GM12878 (cell line): Measurements from ENCODE around the gene SNED1. TPM values are rescaled to one million over a fixed set of nuclear protein-coding genes. Genes with fewer than 3 reads are reported as not detected.
A peak's percentile ranks its signal among the peaks of the same experiment; 100 is the strongest.

Experiments used
- ATAC-seq: fragments of 200-7000 bp; cut with Tn5 transposase; 3 replicates; pipeline ENCODE4 v1.9.1; 2020; ENCODE audit warnings: mild to moderate bottlenecking, moderate library complexity
- BruUV-seq: library from RNA; stranded (reverse); fragments of 400-500 nt; replicated peaks from 2 replicates; lab custom pipeline; 2021; lab: Mats Ljungman, UMichigan
- CTCF ChIA-PET: fragments of 300-600 bp; sonication (Branson Sonifier 250); formaldehyde crosslinking; extraction: SDS; loops from one replicate; lab custom pipeline; 2021; ENCODE audit warnings: inconsistent platforms; lab: Yijun Ruan, JAX
- POLR2A ChIA-PET: fragments of 350-600 bp; formaldehyde crosslinking; extraction: SDS; loops from one replicate; lab custom pipeline; 2021; ENCODE audit warnings: inconsistent platforms; lab: Charles Lee
- RAD21 ChIA-PET: fragments of 300-600 bp; sonication (Branson Sonifier 250); formaldehyde crosslinking; loops from one replicate; lab custom pipeline; 2023; ENCODE audit warnings: antibody characterized with exemption; ENCODE audit not compliant: unreplicated experiment; lab: Charles Lee
- SMC1A ChIA-PET: fragments of 300-600 bp; sonication (Branson Sonifier 250); formaldehyde crosslinking; loops from one replicate; lab custom pipeline; 2023; ENCODE audit not compliant: unreplicated experiment, uncharacterized antibody; lab: Charles Lee
- DNase-seq: peaks from one replicate; pipeline ENCODE4 v3.0.0-alpha.2; 2011; ENCODE audit warnings: low read depth, low spot score
- FAIRE-seq: peaks from 3 replicates; lab custom pipeline; 2011; peaks lifted over from hg19 to GRCh38; lab: Jason Lieb, UNC
- H2AFZ ChIP-seq: 2 replicates; pipeline ENCODE4 v1.6.0; 2011; ENCODE audit warnings: low read depth, low read length, control low read depth; ENCODE audit not compliant: control insufficient read depth
- H3K27ac ChIP-seq: 2 replicates; pipeline ENCODE4 v1.5.1; 2011; ENCODE audit warnings: control low read depth; ENCODE audit not compliant: control insufficient read depth, insufficient read depth
- H3K27me3 ChIP-seq, 2 experiments: replicated peaks in 1 of 2; 2 replicates each; pipeline versions ENCODE4 v1.6.0 to v1.6.1; 2011; ENCODE audit warnings: low read length in 1 of 2; ENCODE audit not compliant: control insufficient read depth in 2 of 2, insufficient read depth in 2 of 2
- H3K36me3 ChIP-seq, 2 experiments: 2 replicates each; pipeline ENCODE4 v1.5.1; 2011; ENCODE audit warnings: low read length in 1 of 2; ENCODE audit not compliant: control insufficient read depth in 2 of 2, insufficient read depth in 2 of 2
- H3K4me1 ChIP-seq: 2 replicates; pipeline ENCODE4 v1.6.1; 2011; ENCODE audit warnings: mild to moderate bottlenecking, low read length, moderate library complexity, mixed read lengths; ENCODE audit not compliant: control insufficient read depth, insufficient read depth
- H3K4me2 ChIP-seq: 2 replicates; pipeline ENCODE4 v1.6.0; 2011; ENCODE audit warnings: control low read depth; ENCODE audit not compliant: control insufficient read depth, insufficient read depth
- H3K4me3 ChIP-seq: fragments of 200-600 bp; sonication (generic); 2 replicates; pipeline ENCODE4 v1.5.1; 2016
- H3K79me2 ChIP-seq: 2 replicates; pipeline ENCODE4 v1.6.0; 2011; ENCODE audit warnings: low read length; ENCODE audit not compliant: control insufficient read depth, insufficient read depth
- H3K9ac ChIP-seq: 2 replicates; pipeline ENCODE4 v1.8.0; 2011; ENCODE audit warnings: low read length, control low read depth, mixed read lengths; ENCODE audit not compliant: control insufficient read depth, insufficient read depth
- H3K9me3 ChIP-seq: replicated peaks from 3 replicates; pipeline ENCODE4 v1.5.1; 2011; ENCODE audit warnings: mild to moderate bottlenecking, low read length; ENCODE audit not compliant: control insufficient read depth, insufficient read depth
- H4K20me1 ChIP-seq: 2 replicates; pipeline ENCODE4 v1.6.0; 2011; ENCODE audit not compliant: control insufficient read depth, insufficient read depth
- GATAD2B ChIP-seq: fragments of 450-650 bp; conservative IDR thresholded peaks from 2 replicates; pipeline ENCODE4 v1.6.1; 2017; ENCODE audit warnings: low read depth, mild to moderate bottlenecking, moderate library complexity
- HCFC1 ChIP-seq: fragments of 150-350 bp; IDR thresholded peaks from 2 replicates; pipeline ENCODE4 v1.6.1; 2014; ENCODE audit warnings: low read length
- IKZF1 ChIP-seq: fragments of 450-650 bp; conservative IDR thresholded peaks from 2 replicates; pipeline ENCODE4 v1.6.1; 2017; ENCODE audit warnings: antibody characterized with exemption, mild to moderate bottlenecking
- POLR2AphosphoS2 ChIP-seq: IDR thresholded peaks from 2 replicates; pipeline ENCODE4 v1.6.1; 2011; ENCODE audit warnings: low read depth, mild to moderate bottlenecking, low read length, improper control_type of control experiment, moderate library complexity
- RELA ChIP-seq: fragments of 450-650 bp; IDR thresholded peaks from 2 replicates; pipeline ENCODE4 v1.8.0; 2014; ENCODE audit warnings: borderline replicate concordance; ENCODE audit not compliant: partially characterized antibody
- RUNX3 ChIP-seq: IDR thresholded peaks from 2 replicates; pipeline ENCODE4 v1.6.1; 2012; ENCODE audit warnings: low read length, inconsistent platforms
- SMAD1 ChIP-seq: fragments of 450-650 bp; IDR thresholded peaks from 2 replicates; pipeline ENCODE4 v1.6.1; 2018; ENCODE audit warnings: mild to moderate bottlenecking, low read depth; ENCODE audit not compliant: partially characterized antibody
- SMC3 ChIP-seq: IDR thresholded peaks from 2 replicates; pipeline ENCODE4 v1.6.1; 2011; ENCODE audit warnings: low read length, improper control_type of control experiment, borderline replicate concordance
- TCF3 ChIP-seq: IDR thresholded peaks from 2 replicates; pipeline ENCODE4 v1.6.1; 2012; ENCODE audit warnings: low read depth, mild to moderate bottlenecking, low read length, borderline replicate concordance; ENCODE audit not compliant: insufficient read depth
- WGBS: methylation state at CpG from one replicate; pipeline ENCODE4 v1.1.6; 2016; ENCODE audit warnings: low lambda C conversion rate; ENCODE audit not compliant: insufficient replicate concordance, insufficient coverage; ENCODE audit errors: missing lambda C conversion rate; 5-methylcytosine and 5-hydroxymethylcytosine counted together
- in situ Hi-C: fragments of 300-500 bp; cut with MboI; formaldehyde crosslinking; loops from 9 replicates; pipeline ENCODE4 v1.14.3; 2018; ENCODE audit warnings: mixed read lengths
- intact Hi-C: fragments of 100-400 bp; cut with micrococcal nuclease; formaldehyde crosslinking; loops from one replicate; pipeline ENCODE4 v1.14.2; 2022; ENCODE audit not compliant: unreplicated experiment
- polyA plus RNA-seq, 11 experiments: library from polyadenylated mRNA; depleted of rRNA in 4 of 11; unstranded in 6 of 11; stranded (reverse) in 5 of 11; fragments of >200 nt; fragmentation: Nextera tagmentation in 4 of 11; fragmentation: Illumina TruSeq in 1 of 11; extraction: Ambion mirVana in 4 of 11; extraction: Trizol in 1 of 11; gene quantifications; 1 replicate in 1 of 11; 2 replicates in 10 of 11; pipeline versions ENCODE4 v1.2.1 to v1.2.3, GENCODE V29; 2011 to 2016; ENCODE audit warnings: inconsistent platforms in 2 of 11, missing spikeins in 2 of 11, low read depth in 1 of 11
- total RNA-seq, 4 experiments: library from RNA; depleted of rRNA in 3 of 4; stranded (reverse); fragments of >200 nt in 3 of 4; fragmentation: Illumina TruSeq in 1 of 4; extraction: Trizol in 1 of 4; gene quantifications; 2 replicates each; pipeline versions ENCODE4 v1.2.1 to v1.2.3, GENCODE V29; 2013 to 2021
- TF ChIP-seq, protein P1 (sequence below): fragments of 450-650 bp; IDR thresholded peaks from 2 replicates; pipeline ENCODE4 v1.6.1; 2017; ENCODE audit warnings: low read depth, mild to moderate bottlenecking, moderate library complexity
- TF ChIP-seq, protein P2 (sequence below): fragments of 150-350 bp; IDR thresholded peaks from 2 replicates; pipeline ENCODE4 v1.6.1; 2016; ENCODE audit warnings: low read depth, low read length
- TF ChIP-seq, protein P3 (sequence below): IDR thresholded peaks from 2 replicates; pipeline ENCODE4 v1.6.1; 2012; ENCODE audit warnings: low read depth, low read length, improper control_type of control experiment
- TF ChIP-seq, protein P4 (sequence below): fragments of 450-650 bp; IDR thresholded peaks from 2 replicates; pipeline ENCODE4 v1.6.1; 2016; ENCODE audit warnings: mild to moderate bottlenecking, moderate library complexity, borderline replicate concordance

Gene SNED1
- total and polyA plus RNA-seq, 10 of the 15 experiments (the other 5 are each of a cell fraction or from before 2014, with no cell fraction given) = 0.05 to 8.4 (median 3.0) TPM

DNA sequence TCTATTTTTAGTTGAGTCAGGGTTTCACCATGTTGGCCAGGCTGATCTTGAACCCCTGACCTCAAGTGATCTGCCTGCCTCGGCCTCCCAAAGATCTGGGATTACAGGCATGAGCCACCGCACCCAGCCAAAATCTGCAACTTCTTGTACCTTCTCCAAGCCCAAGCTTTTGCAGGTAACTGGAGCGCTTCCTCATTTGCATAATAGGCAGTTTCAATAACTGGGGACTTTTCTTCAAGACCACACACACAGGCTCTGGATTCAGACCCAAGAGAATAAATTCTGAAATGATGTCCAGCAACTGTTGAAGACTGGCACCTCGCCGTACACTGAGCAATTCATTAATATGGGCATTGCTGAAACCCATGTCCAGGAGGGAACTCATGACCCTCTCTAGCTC is 100.8 kb downstream of the SNED1 start:
- peak; percentile 28 for ATAC-seq
- H4K20me1 ChIP-seq = no peaks in the 10 kb centered on the region
- peaks cover 88% of the 10 kb centered on the region for H3K79me2 ChIP-seq
- no peak overlapping the region for H2AFZ ChIP-seq
- H3K9ac ChIP-seq = peak overlapping the region; percentile 68
- CTCF ChIA-PET = interaction anchor here (0.7 to 3.7 kb wide), 6 partner anchors 21 to 119 kb away, joined by 3 to 14 read pairs (median 3); partner anchors contain the start of gene PPP1R7
- peak overlapping the region; percentile 63 for H3K4me3 ChIP-seq
- in situ Hi-C loops = no loop called here
- no peaks in the 10 kb centered on the region for H3K27me3 ChIP-seq
- H3K27ac ChIP-seq = peak overlapping the region; percentile 90
- H3K36me3 ChIP-seq = peaks cover 9 to 20% of the 10 kb centered on the region in 2 experiments
- intact Hi-C loops = loop anchor here (2.0 kb wide), 1 partner anchor 28 kb away; no protein-coding TSS in a partner anchor
- SMC1A ChIA-PET = interaction anchor here (0.7 to 6.3 kb wide), 11 partner anchors 12 to 665 kb away, joined by 3 to 53 read pairs (median 4); partner anchors contain the start of gene PASK
- no peaks in the 10 kb centered on the region for H3K9me3 ChIP-seq
- DNase-seq = no peak
- H3K4me2 ChIP-seq = peak overlapping the region; percentile 44
- H3K4me1 ChIP-seq = peaks cover 45% of the 10 kb centered on the region
- RAD21 ChIA-PET = interaction anchor here (1.0 to 5.0 kb wide), 6 partner anchors 11 to 216 kb away, joined by 3 to 62 read pairs (median 5); partner anchors contain the start of genes PASK and PPP1R7
- FAIRE-seq = no peak
- WGBS = 1% methylated on average over 5 of the region's 5 CpGs
- POLR2A ChIA-PET = interaction anchor here (0.6 to 4.9 kb wide), 7 partner anchors 10 to 384 kb away, joined by 3 to 54 read pairs (median 5); partner anchors contain the start of genes PASK and PPP1R7
- no TSS peak for BruUV-seq
- TF ChIP-seq POLR2AphosphoS2 (0 out of 2 replicates have a peak, but pooled peaks have one; percentile 23), IKZF1 (0 out of 2 replicates have a peak, but pooled peaks have one; percentile 11), TCF3 (no peak), GATAD2B (no peak), RUNX3 (peak; percentile 38), RELA (peak; percentile 10), HCFC1 (no peak), SMAD1 (no peak), SMC3 (0 out of 2 replicates have a peak, but pooled peaks have one; percentile 4)
- TF ChIP-seq, protein P1, sequence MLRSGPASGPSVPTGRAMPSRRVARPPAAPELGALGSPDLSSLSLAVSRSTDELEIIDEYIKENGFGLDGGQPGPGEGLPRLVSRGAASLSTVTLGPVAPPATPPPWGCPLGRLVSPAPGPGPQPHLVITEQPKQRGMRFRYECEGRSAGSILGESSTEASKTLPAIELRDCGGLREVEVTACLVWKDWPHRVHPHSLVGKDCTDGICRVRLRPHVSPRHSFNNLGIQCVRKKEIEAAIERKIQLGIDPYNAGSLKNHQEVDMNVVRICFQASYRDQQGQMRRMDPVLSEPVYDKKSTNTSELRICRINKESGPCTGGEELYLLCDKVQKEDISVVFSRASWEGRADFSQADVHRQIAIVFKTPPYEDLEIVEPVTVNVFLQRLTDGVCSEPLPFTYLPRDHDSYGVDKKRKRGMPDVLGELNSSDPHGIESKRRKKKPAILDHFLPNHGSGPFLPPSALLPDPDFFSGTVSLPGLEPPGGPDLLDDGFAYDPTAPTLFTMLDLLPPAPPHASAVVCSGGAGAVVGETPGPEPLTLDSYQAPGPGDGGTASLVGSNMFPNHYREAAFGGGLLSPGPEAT = peak; percentile 57; the same call in 1 of the 2 replicates
- TF ChIP-seq, protein P2, sequence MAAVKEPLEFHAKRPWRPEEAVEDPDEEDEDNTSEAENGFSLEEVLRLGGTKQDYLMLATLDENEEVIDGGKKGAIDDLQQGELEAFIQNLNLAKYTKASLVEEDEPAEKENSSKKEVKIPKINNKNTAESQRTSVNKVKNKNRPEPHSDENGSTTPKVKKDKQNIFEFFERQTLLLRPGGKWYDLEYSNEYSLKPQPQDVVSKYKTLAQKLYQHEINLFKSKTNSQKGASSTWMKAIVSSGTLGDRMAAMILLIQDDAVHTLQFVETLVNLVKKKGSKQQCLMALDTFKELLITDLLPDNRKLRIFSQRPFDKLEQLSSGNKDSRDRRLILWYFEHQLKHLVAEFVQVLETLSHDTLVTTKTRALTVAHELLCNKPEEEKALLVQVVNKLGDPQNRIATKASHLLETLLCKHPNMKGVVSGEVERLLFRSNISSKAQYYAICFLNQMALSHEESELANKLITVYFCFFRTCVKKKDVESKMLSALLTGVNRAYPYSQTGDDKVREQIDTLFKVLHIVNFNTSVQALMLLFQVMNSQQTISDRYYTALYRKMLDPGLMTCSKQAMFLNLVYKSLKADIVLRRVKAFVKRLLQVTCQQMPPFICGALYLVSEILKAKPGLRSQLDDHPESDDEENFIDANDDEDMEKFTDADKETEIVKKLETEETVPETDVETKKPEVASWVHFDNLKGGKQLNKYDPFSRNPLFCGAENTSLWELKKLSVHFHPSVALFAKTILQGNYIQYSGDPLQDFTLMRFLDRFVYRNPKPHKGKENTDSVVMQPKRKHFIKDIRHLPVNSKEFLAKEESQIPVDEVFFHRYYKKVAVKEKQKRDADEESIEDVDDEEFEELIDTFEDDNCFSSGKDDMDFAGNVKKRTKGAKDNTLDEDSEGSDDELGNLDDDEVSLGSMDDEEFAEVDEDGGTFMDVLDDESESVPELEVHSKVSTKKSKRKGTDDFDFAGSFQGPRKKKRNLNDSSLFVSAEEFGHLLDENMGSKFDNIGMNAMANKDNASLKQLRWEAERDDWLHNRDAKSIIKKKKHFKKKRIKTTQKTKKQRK = no peak
- TF ChIP-seq, protein P3, sequence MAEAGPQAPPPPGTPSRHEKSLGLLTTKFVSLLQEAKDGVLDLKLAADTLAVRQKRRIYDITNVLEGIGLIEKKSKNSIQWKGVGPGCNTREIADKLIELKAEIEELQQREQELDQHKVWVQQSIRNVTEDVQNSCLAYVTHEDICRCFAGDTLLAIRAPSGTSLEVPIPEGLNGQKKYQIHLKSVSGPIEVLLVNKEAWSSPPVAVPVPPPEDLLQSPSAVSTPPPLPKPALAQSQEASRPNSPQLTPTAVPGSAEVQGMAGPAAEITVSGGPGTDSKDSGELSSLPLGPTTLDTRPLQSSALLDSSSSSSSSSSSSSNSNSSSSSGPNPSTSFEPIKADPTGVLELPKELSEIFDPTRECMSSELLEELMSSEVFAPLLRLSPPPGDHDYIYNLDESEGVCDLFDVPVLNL = no peak
- TF ChIP-seq, protein P4, sequence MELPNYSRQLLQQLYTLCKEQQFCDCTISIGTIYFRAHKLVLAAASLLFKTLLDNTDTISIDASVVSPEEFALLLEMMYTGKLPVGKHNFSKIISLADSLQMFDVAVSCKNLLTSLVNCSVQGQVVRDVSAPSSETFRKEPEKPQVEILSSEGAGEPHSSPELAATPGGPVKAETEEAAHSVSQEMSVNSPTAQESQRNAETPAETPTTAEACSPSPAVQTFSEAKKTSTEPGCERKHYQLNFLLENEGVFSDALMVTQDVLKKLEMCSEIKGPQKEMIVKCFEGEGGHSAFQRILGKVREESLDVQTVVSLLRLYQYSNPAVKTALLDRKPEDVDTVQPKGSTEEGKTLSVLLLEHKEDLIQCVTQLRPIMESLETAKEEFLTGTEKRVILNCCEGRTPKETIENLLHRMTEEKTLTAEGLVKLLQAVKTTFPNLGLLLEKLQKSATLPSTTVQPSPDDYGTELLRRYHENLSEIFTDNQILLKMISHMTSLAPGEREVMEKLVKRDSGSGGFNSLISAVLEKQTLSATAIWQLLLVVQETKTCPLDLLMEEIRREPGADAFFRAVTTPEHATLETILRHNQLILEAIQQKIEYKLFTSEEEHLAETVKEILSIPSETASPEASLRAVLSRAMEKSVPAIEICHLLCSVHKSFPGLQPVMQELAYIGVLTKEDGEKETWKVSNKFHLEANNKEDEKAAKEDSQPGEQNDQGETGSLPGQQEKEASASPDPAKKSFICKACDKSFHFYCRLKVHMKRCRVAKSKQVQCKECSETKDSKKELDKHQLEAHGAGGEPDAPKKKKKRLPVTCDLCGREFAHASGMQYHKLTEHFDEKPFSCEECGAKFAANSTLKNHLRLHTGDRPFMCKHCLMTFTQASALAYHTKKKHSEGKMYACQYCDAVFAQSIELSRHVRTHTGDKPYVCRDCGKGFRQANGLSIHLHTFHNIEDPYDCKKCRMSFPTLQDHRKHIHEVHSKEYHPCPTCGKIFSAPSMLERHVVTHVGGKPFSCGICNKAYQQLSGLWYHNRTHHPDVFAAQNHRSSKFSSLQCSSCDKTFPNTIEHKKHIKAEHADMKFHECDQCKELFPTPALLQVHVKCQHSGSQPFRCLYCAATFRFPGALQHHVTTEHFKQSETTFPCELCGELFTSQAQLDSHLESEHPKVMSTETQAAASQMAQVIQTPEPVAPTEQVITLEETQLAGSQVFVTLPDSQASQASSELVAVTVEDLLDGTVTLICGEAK = no peak
